ENCODE results near the gene MAFF.

Gene MAFF

GRCh38 chr22:38251341-38251692, 49.5 kb downstream of the MAFF start:
- no peaks in the 10 kb centered on the region for H3K4me1 ChIP-seq (ENCODE audit: low read depth, poor library complexity, severe bottlenecking)
- H3K36me3 ChIP-seq (ENCODE audit: insufficient read depth): no peaks in the 10 kb centered on the region
- H3K9ac ChIP-seq: no peak overlapping the region
- no peak overlapping the region for H3K27ac ChIP-seq
- H3K4me2 ChIP-seq: no peak overlapping the region
- no peak overlapping the region for H2AFZ ChIP-seq (ENCODE audit: low read depth)
- peaks cover 6% of the 10 kb centered on the region; the same call in 1 of the 2 replicates for H3K79me2 ChIP-seq (ENCODE audit: insufficient read depth, low read depth)
- no peak overlapping the region for H3K4me3 ChIP-seq (IDR thresholded peaks at IDR 0.05; ENCODE audit: insufficient read depth, low read depth, low read length)
- H3K27me3 ChIP-seq (ENCODE audit: insufficient read depth, low read depth): no peaks in the 10 kb centered on the region
- no peaks in the 10 kb centered on the region for H4K20me1 ChIP-seq (ENCODE audit: insufficient read depth)
- no peak for TF ChIP-seq CTCF (conservative IDR thresholded peaks at IDR 0.05; ENCODE audit: low read depth, low read length)

DNA sequence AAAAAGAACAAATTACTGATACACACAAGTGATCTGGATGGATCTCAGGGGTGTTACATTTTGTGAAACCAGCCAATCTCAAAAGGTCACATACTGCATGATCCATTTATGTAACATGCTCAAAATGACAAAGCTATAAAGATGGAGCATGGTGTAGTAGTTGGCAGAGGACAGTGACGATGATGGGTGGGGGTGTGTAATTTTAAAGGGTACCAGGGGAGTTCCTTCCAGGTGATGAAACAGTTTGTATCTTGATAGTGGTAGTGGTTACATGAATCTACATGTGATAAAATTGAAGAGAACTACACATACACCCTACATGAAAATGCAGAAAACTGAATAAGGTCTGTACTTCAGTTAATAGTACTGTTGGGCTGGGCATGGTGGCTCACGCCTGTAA, 53.9 kb downstream of the MAFF start:
- TF ChIP-seq CTCF (conservative IDR thresholded peaks at IDR 0.05; ENCODE audit: low read depth, low read length): no peak
- Histone ChIP-seq H3K4me2 (no peak overlapping the region), H4K20me1 (ENCODE audit: insufficient read depth) (no peaks in the 10 kb centered on the region), H3K4me3 (IDR thresholded peaks at IDR 0.05; ENCODE audit: insufficient read depth, low read depth, low read length) (no peak overlapping the region), H3K27ac (no peak overlapping the region), H3K79me2 (ENCODE audit: insufficient read depth, low read depth) (peaks cover 22% of the 10 kb centered on the region; the same call in 1 of the 2 replicates), H3K4me1 (ENCODE audit: low read depth, poor library complexity, severe bottlenecking) (peaks cover 27% of the 10 kb centered on the region), H3K9ac (no peak overlapping the region), H3K27me3 (ENCODE audit: insufficient read depth, low read depth) (no peaks in the 10 kb centered on the region), H2AFZ (ENCODE audit: low read depth) (no peak overlapping the region), H3K36me3 (ENCODE audit: insufficient read depth) (no peaks in the 10 kb centered on the region)

- H3K79me2 ChIP-seq (ENCODE audit: insufficient read depth, low read depth): peaks cover 22% of the 10 kb centered on the region; the same call in 1 of the 2 replicates
- no peak overlapping the region for H3K9ac ChIP-seq
- no peaks in the 10 kb centered on the region for H3K27me3 ChIP-seq (ENCODE audit: insufficient read depth, low read depth)
- H3K4me1 ChIP-seq (ENCODE audit: low read depth, poor library complexity, severe bottlenecking): peaks cover 36% of the 10 kb centered on the region
- H3K4me2 ChIP-seq: no peak overlapping the region; the same call in 1 of the 2 replicates
- H4K20me1 ChIP-seq (ENCODE audit: insufficient read depth): no peaks in the 10 kb centered on the region
- no peak overlapping the region for H2AFZ ChIP-seq (ENCODE audit: low read depth)
- H3K27ac ChIP-seq: no peak overlapping the region
- no peaks in the 10 kb centered on the region for H3K36me3 ChIP-seq (ENCODE audit: insufficient read depth)
- TF ChIP-seq CTCF (conservative IDR thresholded peaks at IDR 0.05; ENCODE audit: low read depth, low read length): no peak
- H3K4me3 ChIP-seq (IDR thresholded peaks at IDR 0.05; ENCODE audit: insufficient read depth, low read depth, low read length): no peak overlapping the region
Measured at GRCh38 chr22:38257181-38257580, 55.4 kb downstream of the MAFF start.

DNA sequence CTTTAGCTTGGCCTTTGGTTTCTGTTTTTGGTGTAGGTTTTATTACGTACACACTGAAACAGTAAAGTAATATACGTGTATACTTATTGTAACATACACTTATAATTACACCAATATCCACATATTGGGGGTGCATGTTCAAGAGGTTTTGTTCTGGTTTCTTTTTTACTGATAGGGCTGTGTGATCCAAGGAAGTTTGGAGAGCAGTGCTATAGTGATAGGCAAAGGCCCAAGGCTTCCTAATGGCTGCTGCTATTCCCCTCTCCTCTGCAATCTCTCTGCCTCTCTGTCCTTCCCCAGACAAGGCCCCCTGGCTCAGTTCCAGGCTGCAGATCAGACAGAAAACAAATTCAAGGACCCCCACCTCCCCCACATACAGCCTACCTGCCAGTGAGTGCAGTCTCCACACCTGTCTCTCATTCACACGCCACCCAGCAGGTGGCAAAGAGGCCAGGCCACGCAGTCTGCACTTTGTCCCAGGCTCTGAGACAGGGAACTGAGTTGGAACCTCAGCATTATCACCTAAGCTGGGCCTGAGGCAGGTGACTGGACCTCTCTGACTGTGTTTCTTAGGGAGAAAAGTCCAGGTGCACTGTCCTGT, 56.0 kb downstream of the MAFF start:
- H3K36me3 ChIP-seq (ENCODE audit: insufficient read depth): no peaks in the 10 kb centered on the region
- no peaks in the 10 kb centered on the region for H3K27me3 ChIP-seq (ENCODE audit: insufficient read depth, low read depth)
- H2AFZ ChIP-seq (ENCODE audit: low read depth): no peak overlapping the region
- H3K4me1 ChIP-seq (ENCODE audit: low read depth, poor library complexity, severe bottlenecking): peaks cover 42% of the 10 kb centered on the region
- no peaks in the 10 kb centered on the region for H4K20me1 ChIP-seq (ENCODE audit: insufficient read depth)
- no peak overlapping the region for H3K4me3 ChIP-seq (IDR thresholded peaks at IDR 0.05; ENCODE audit: insufficient read depth, low read depth, low read length)
- no peak for TF ChIP-seq CTCF (conservative IDR thresholded peaks at IDR 0.05; ENCODE audit: low read depth, low read length)
- no peak overlapping the region; the same call in 1 of the 2 replicates for H3K4me2 ChIP-seq
- H3K9ac ChIP-seq: no peak overlapping the region
- peaks cover 22% of the 10 kb centered on the region; the same call in 1 of the 2 replicates for H3K79me2 ChIP-seq (ENCODE audit: insufficient read depth, low read depth)
- H3K27ac ChIP-seq: no peak overlapping the region

All from KMS-11 (cell line).